Gastrocnemius medialis (tissue), 4 donors: ENCODE measurements around the gene HIC2.
"Not testable (repeated sequence)": the region's sequence is repeated elsewhere in the genome, so short reads cannot be mapped to it uniquely, and the experiment has no call there.

ENCODE experiments used
- POLR2A ChIP-seq, 2 donors: fragments of 450-650 bp; IDR thresholded peaks; one replicate each; pipeline ENCODE4 v1.6.1; 2017; ENCODE audit warnings: antibody characterized with exemption in 2 of 2, mild to moderate bottlenecking in 2 of 2, moderate library complexity in 2 of 2
- TF ChIP-seq, protein P1 (sequence below), 5 experiments: fragments of 450-650 bp in 3 of 5; fragments of 200-600 bp in 2 of 5; sonication (generic) in 2 of 5; IDR thresholded peaks in 4 of 5; conservative IDR thresholded peaks in 1 of 5; 1 replicate in 4 of 5; 2 replicates in 1 of 5; pipeline ENCODE4 v1.5.1; 2016 to 2019; ENCODE audit warnings: antibody characterized with exemption in 5 of 5, mild to moderate bottlenecking in 3 of 5, moderate library complexity in 3 of 5

DNA sequence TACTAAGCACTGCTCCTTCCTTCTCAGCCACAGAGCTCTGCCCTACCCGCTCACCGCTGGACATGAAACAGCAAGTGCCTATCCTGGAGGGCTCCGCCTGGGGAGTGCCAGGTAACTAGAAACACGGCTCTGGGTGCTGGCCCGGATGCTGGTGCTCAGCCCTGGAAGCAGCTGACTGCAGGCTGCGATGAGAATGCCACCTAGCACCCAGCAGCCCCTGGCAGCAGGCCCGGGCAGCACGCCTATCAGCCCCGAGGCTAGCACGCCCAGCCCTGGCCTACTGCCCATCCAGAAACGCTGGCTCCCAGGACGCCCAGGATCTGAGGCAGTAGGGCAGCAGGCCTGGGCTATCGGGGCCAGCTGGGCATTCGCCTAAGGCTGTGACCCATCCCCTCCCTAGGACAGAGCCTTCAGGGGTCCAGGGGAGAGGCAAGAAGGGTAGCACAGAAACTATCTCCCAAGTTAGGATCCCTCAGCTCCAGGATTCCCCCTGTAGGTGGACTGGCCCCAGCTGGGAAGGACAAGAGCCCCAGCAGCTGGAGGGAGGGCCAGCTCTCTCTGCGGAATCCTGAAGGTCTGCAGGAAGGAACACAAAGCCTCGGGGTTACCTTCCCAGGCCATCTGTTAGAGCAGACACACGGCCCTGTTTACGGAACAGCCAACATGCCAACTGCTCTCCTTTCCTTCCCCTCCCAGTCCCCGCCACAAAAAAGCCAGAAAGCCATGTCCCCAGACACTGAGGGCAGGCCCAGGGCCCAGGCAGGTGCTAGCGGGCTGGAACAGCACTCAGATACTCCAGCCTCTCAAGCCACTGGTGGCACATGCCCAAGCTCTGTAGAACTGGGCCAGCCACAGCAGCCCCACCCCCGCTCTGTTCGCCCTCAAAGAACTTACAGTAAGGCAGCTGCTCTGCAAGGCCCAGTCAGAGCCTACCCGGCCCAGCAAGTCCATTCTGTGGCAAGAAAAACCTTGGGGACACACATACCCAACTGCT, 76.9 kb downstream of the HIC2 start:
- TF ChIP-seq, protein P1, sequence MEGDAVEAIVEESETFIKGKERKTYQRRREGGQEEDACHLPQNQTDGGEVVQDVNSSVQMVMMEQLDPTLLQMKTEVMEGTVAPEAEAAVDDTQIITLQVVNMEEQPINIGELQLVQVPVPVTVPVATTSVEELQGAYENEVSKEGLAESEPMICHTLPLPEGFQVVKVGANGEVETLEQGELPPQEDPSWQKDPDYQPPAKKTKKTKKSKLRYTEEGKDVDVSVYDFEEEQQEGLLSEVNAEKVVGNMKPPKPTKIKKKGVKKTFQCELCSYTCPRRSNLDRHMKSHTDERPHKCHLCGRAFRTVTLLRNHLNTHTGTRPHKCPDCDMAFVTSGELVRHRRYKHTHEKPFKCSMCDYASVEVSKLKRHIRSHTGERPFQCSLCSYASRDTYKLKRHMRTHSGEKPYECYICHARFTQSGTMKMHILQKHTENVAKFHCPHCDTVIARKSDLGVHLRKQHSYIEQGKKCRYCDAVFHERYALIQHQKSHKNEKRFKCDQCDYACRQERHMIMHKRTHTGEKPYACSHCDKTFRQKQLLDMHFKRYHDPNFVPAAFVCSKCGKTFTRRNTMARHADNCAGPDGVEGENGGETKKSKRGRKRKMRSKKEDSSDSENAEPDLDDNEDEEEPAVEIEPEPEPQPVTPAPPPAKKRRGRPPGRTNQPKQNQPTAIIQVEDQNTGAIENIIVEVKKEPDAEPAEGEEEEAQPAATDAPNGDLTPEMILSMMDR (IDR thresholded peaks at IDR 0.05 in 4 of 5, conservative IDR thresholded peaks at IDR 0.05 in 1 of 5): not testable (repeated sequence)
- not testable (repeated sequence) for TF ChIP-seq POLR2A (IDR thresholded peaks at IDR 0.05)
